HT-29 (cell line): Measurements from ENCODE around the gene PTPN14. TPM values are rescaled to one million over a fixed set of nuclear protein-coding genes. Genes with fewer than 3 reads are reported as not detected.
"Not testable (repeated sequence)": the region's sequence is repeated elsewhere in the genome, so short reads cannot be mapped to it uniquely, and the experiment has no call there.

Experiments used
- DNase-seq: peaks from one replicate; pipeline ENCODE4 v3.0.0-alpha.2; 2015; ENCODE audit warnings: low spot score
- total RNA-seq: library from RNA; depleted of rRNA; stranded (reverse); fragments of >200 nt; shearing (Covaris generic); gene quantifications from 2 replicates; pipeline ENCODE4 v1.2.3, GENCODE V29; 2014

The PTPN14 gene
- total RNA-seq, 1 experiment from 2014 or later: 11.0 TPM

DNA sequence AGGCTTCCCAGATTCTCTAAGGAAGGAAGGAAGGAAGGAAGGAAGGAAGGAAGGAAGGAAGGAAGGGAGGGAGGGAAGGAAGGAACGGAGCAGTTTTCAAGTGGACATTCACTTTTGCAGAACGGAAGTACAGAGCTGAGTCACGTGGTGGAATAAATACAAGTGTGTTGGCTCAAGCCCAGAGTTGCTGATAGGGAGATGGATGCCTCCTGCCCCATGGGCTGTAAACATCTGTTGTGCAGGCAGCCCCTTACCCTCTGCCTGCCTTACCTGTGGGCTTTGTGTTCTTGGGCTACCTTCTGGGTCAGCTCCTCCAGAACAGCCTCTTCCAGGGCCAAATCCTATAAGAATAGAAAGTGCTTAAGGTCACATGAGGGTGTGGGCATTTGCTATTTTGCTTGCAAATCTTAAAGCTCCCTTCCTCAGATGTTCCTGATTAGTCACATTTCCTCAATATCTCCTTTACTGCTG, 148.8 kb downstream of the PTPN14 start:
- no peak for DNase-seq

DNA sequence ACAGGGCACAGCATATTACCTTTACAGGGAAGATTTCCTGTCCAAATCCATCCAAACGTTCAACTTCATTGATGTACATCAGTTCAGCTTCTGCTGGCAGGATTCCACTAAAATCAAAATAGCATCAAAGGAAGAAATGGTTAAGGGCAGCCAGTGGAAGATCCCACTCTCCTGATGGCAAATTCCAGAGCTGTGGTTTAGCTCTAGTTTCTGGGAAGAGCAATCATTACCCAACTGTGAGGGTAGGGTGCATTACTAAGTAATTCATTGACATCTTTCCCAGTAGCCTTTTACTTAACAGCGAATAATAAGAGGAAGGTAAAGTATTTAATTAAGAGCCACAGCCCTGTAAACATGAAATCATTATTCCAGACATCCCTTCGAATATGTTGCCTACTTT, 149.7 kb downstream of the PTPN14 start:
- DNase-seq: no peak

DNA sequence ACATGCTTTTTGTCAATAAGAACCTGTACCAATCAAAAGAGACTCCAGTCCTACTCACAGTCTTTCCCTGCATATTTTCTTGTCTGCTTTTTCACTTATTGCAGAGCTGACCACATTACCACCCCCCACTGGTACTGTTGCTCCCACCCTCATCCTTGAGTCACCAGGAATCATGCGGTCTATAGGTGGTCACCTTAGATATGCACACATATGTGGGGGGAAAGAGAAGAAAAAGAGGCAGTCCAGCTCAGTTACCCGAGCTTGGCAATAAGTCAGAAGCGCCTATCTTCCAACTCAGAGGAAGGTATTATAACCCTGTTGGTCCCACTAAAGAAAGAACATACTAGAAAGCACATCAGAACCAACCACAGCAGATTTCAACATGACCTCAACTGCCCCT, 151.3 kb downstream of the PTPN14 start:
- no peak for DNase-seq

DNA sequence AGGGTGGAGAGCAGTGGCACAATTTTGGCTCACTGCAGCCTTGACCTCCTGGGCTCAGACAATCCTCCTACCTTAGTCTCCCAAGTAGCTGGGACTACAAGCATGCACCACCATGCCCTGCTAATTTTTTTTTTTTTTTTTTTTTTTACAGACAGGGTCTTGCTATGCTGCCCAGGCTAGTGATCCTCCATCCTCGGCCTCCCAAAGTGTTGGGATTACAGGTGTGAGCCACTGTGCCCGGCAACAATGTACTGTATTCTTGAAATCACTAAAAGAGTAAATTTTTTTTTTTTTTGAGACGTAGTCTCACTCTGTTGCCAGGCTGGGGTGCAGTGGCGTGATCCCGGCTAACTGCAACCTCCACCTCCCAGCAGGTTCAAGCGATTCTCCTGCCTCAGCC, 152.9 kb downstream of the PTPN14 start:
- DNase-seq: no peak

- no peak for DNase-seq
Observed at GRCh38 chr1:214397497-214397896, 153.9 kb downstream of the PTPN14 start.

DNA sequence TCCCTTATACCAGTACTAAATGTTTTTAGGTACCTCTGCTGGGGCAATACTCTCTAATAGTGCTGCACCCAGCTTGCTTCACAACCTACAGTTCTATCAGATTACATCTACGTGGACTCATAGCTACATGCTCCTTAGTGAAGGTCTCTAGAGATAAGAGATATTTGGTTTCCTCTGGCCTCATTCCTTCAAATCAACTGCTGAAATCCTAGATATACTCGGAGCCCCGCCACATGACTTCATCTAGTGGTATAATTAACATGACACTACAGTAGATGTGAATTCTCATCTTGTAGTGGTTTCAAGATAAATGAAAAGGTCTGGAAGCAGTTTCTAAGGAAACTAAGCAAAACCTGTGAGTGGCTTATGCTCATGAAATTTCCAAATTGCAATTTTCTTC, 155.1 kb downstream of the PTPN14 start:
- no peak for DNase-seq

DNA sequence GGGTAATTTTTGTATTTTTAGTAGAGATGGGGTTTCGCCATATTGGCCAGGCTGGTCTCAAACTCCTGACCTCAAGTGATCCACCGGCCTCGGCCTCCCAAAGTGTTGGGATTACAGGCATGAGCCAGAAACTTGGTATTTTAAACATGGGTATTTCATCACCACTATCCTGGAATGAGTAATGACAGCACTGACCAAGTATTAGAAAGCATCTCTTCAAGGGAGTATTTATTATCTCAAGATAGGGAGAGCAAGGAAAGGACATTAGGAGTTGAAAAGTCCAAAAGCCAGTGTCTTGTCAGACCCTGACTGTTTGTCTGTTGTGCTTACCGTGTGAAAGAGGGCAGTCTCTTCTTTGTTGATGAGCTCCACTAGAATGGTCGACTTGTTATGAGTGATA, 156.8 kb downstream of the PTPN14 start:
- not testable (repeated sequence) for DNase-seq

DNA sequence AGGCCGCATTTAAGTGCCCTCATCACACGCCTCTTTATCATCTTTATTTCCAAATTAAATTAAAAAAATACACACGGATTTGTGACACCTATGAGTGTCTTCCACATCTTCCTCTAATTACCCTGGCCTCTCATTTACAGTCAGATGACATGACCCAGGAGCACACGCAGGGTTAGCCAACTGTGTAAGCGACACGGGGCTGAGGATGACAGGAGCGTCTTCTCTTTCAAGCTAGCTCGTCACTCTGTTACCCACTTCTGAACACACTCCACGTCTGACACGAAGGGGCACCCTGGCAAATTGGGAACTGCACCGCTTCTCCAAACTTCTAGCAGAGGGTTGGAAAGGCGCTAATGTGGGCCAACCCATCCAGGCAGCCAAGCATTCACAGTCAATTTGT, 158.3 kb downstream of the PTPN14 start:
- DNase-seq: no peak

GRCh38 chr1:214391873-214392645, 159.3 kb downstream of the PTPN14 start:
- no peak for DNase-seq

GRCh38 chr1:214389734-214390133, 161.7 kb downstream of the PTPN14 start:
- no peak for DNase-seq

DNA sequence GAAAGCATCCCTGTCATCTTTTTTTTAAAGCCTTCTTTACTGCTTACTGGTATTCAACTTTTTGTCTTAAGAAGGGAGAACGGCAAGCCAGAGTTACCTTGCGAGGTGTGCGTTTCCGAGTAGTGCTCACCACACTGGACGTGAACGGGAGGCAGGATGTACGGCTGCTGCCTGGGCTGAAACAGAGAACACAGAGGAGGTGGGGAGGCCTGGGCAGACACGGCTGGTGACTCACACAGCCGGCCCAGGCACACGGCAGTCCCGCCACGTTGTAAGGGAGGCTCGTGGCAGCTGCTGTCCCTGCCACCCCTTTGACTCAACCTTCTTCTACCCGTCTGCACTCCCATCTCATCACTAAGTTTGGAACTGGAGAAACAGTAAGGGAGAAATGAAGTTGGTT, 164.7 kb downstream of the PTPN14 start:
- DNase-seq: no peak

- DNase-seq: no peak
Observed at GRCh38 chr1:214386333-214386732, 165.1 kb downstream of the PTPN14 start.

DNA sequence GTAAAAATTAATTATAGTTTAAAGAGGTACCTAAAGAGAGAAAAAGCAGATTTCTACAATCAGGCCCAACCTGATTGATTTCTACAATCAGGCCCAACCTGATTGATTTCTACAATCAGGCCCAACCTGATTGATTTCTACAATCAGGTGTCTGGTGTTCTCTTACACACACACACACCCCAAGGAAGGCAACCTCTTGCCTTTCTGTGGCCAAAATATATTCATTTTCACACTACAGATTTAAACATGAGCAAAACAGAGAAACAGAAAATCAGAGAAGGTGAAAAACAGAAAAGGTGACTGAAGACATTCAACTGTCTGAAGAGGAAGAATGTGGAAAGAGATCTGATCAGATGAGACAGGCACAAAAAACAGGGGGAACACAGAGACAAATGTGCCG, 166.0 kb downstream of the PTPN14 start:
- DNase-seq: no peak

- DNase-seq: no peak
Observed at GRCh38 chr1:214384373-214385079, 166.9 kb downstream of the PTPN14 start.

- no peak for DNase-seq
Observed at GRCh38 chr1:214383381-214384372, 167.7 kb downstream of the PTPN14 start.

- DNase-seq: no peak
Observed at GRCh38 chr1:214380986-214381695, 170.3 kb downstream of the PTPN14 start.

- no peak for DNase-seq
Observed at GRCh38 chr1:214380396-214380795, 171.0 kb downstream of the PTPN14 start.

- no peak for DNase-seq
Observed at GRCh38 chr1:214379236-214379970, 172.0 kb downstream of the PTPN14 start.

- DNase-seq: no peak
Observed at GRCh38 chr1:214378492-214378891, 172.9 kb downstream of the PTPN14 start.

GRCh38 chr1:214377886-214378285, 173.5 kb downstream of the PTPN14 start:
- DNase-seq: no peak
